HG03457 (cell line): Measurements from ENCODE around the gene MBD6.
"Not testable (repeated sequence)": the region's sequence is repeated elsewhere in the genome, so short reads cannot be mapped to it uniquely, and the experiment has no call there.

Source experiments
- ATAC-seq: cut with Tn5 transposase; IDR thresholded peaks from one replicate; pipeline ENCODE4 v1.9.1; 2021; ENCODE audit warnings: moderate number of reproducible peaks; ENCODE audit not compliant: unreplicated experiment

The MBD6 gene

GRCh38 chr12:57514720-57515407, 7.8 kb upstream of the MBD6 start:
- ATAC-seq: no peak

- ATAC-seq: no peak
Measured at GRCh38 chr12:57515408-57515933, 7.2 kb upstream of the MBD6 start.

GRCh38 chr12:57515934-57516541, 6.6 kb upstream of the MBD6 start:
- no peak for ATAC-seq

GRCh38 chr12:57516617-57517153, 5.9 kb upstream of the MBD6 start:
- ATAC-seq: no peak

GRCh38 chr12:57517187-57517586, 5.4 kb upstream of the MBD6 start:
- ATAC-seq: no peak

DNA sequence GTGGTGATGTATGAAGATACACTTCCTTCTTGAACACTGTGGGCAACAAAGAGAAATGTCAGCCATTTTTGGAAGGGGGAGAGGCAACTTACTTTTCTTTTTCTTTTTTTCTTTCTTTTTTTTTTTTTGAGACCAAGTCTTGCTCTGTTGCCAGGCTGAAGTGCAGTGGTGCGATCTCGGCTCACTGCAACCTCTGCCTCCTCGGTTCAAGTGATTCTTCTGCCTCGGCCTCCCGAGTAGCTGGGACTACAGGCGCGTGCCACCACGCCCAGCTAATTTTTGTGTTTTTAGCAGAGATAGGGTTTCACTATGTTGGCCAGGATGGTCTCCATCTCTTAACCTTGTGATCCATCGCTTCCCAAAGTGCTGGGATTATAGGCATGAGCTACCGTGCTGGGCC, 4.9 kb upstream of the MBD6 start:
- ATAC-seq: not testable (repeated sequence)

GRCh38 chr12:57518176-57518919, 4.3 kb upstream of the MBD6 start:
- ATAC-seq: no peak

DNA sequence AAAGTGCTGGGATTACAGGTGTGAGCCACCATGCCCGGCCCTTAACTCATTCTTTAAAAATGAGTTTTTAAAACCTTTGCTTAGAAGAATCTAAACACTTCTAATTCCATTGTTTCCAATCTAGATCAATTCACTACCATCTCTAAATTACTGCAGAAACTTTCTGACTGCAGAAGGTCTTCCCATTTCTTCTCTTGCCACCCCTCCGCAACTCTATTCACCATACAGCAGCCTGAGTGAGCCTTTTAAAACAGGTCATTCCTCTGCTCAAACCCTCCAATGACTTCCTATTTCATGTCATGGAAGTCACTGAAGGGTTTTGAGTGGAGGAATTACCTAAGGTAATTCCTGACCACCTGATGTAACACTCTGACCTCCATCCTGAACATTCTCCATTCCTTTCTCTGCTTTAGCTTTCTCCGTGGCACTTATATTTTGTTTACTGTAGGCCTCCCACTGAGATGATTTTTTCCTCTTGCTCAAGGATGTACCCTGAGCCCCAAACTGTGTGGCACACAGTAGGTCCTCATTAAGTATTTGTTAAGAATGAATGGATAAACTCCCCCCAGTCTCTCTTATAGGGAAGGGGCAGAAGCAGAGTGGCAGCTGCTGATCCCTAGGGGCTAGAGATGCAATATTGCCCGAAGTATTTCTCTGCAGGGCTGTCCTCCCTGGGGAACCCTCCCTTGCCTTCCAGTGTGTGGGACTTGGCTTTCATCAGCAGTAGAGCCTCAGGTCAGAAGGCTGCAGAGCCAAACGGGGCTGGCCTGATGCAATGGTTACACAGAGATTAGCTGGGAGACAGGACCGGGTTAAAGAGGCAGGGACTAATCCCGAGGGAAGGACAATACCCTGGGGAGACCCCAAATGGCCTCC, 3.5 kb upstream of the MBD6 start:
- no peak for ATAC-seq

GRCh38 chr12:57519796-57520052, 2.9 kb upstream of the MBD6 start:
- ATAC-seq: peak; percentile 3

DNA sequence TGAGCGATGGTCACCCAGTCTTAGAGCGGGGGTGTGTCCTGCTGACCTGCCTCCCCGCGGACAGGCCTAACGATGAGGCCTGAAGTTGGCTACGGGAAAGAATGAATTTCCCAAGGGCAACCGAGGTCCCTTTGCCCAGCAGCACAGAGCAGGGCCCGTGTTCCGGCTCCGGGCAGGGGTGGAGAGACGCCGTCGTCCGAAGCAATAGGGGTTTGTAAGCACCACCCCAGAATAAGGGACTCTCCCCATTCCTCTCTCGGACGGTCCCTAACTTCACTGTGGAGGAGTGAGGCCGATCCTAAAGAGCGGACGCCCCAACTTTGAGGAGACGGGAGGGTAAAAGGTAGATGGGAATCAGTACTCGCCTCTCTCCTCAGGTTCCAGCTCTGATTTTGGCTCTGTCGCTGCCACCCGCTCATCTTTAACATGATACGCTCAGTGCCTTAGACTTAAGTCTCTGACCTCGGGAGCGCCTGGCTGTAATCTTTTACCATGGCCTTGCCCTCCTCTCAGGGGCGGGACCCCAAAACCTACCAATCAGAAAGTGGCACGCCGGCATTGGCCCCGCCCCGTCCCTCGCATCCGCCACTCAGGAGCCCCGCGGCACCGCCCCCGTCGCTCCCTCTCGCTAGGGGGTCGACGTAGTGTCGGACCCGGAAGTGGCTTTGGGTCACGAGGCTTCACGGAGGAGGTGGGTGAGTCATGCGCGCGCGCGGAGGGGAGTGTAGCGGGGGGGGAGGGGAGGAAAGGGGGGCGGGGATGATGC, 2.4 kb upstream of the MBD6 start, which contains the start of gene DDIT3:
Gene DDIT3, minus strand, starts transcription at position 462 of the 766 bp plus-strand sequence. CDS start 3,108 bp downstream, outside the sequence.
- ATAC-seq: peak; percentile 53

DNA sequence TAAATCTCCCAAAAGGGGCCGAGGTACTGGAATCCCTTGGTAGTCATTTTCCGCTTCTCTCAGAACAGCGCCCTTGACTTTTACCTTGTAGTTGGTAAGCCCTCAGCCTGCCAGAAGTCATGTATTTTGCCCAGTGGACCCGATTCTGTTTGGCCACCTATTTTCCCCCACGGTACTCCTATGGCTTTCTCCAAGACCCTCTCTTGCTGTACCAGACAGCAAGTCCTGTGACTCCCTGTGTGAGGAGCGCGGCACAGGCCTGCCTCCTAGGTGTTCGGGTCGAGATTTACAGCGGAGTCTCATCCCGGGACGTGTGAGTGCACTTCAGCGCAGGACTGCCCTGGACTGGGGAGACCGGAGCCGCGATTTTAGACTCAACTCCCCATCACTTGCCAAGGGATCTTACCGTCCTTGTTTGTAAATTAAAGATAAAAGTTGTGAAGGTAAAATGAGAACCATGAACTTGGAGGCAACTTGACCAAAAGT, 1.1 kb upstream of the MBD6 start:
- no peak for ATAC-seq

- ATAC-seq: no peak
Measured at GRCh38 chr12:57522887-57523705, 472 bp downstream of the MBD6 start.

- ATAC-seq: no peak
Measured at GRCh38 chr12:57523706-57524614, 1.3 kb downstream of the MBD6 start.

GRCh38 chr12:57524814-57525614, 2.4 kb downstream of the MBD6 start:
- no peak for ATAC-seq

- ATAC-seq: no peak
Measured at GRCh38 chr12:57525615-57526383, 3.2 kb downstream of the MBD6 start.

DNA sequence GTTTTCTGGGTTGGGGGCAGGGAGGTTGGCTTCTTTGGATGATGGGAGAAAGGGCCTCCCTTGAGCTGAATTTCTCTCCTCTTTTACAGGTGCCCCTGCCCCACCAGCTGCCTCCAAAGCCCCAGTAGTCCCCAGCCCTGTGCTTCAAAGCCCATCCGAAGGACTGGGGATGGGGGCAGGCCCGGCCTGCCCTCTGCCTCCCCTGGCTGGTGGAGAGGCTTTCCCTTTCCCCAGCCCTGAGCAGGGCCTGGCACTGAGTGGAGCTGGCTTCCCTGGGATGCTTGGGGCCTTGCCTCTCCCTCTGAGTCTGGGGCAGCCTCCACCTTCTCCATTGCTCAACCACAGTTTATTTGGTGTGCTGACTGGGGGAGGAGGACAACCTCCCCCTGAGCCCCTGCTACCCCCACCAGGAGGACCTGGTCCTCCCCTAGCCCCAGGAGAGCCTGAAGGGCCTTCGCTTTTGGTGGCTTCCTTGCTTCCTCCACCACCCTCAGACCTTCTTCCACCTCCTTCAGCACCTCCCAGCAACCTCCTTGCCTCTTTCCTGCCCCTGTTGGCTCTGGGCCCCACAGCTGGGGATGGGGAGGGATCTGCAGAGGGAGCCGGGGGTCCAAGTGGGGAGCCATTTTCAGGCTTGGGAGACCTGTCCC, 4.0 kb downstream of the MBD6 start:
- ATAC-seq: no peak
